NB4 (cell line): Measurements from ENCODE around the gene YARS1.

ENCODE experiments used
- MYC ChIP-seq: IDR thresholded peaks from 2 replicates; pipeline ENCODE4 v1.6.1; 2011; ENCODE audit warnings: low read depth, low read length
- POLR2A ChIP-seq: IDR thresholded peaks from 2 replicates; pipeline ENCODE4 v1.6.1; 2011; ENCODE audit warnings: mild to moderate bottlenecking; ENCODE audit not compliant: insufficient read length; ENCODE audit errors: extremely low read depth
- TF ChIP-seq, protein P1 (sequence below): IDR thresholded peaks from one replicate; pipeline ENCODE4 v1.5.1; 2012; ENCODE audit warnings: low read depth, low read length

DNA sequence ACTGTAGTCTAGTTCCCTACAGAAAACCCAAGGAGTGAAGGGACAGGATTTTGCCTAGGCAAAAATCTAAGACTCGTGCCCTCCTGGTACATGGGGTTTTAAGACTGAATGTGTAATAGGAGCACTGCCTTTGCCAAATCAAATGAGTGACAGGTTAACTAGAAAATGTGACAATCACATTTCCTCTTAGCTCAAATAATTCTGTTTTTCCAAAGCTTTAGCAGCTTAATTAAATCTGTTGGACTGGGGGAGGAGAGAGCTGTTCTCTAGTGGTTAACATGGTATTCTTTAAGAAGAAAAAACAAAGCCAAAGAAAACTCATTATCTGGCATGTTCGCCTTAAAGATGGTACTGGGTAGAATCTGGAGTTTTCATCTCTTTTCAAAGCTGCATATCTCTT is 41.0 kb upstream of the YARS1 start:
- TF ChIP-seq, protein P1, sequence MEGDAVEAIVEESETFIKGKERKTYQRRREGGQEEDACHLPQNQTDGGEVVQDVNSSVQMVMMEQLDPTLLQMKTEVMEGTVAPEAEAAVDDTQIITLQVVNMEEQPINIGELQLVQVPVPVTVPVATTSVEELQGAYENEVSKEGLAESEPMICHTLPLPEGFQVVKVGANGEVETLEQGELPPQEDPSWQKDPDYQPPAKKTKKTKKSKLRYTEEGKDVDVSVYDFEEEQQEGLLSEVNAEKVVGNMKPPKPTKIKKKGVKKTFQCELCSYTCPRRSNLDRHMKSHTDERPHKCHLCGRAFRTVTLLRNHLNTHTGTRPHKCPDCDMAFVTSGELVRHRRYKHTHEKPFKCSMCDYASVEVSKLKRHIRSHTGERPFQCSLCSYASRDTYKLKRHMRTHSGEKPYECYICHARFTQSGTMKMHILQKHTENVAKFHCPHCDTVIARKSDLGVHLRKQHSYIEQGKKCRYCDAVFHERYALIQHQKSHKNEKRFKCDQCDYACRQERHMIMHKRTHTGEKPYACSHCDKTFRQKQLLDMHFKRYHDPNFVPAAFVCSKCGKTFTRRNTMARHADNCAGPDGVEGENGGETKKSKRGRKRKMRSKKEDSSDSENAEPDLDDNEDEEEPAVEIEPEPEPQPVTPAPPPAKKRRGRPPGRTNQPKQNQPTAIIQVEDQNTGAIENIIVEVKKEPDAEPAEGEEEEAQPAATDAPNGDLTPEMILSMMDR: no peak
- no peak for TF ChIP-seq POLR2A
- no peak for TF ChIP-seq MYC
